ENCODE data around the gene CARHSP1. TPM values are rescaled to one million over a fixed set of nuclear protein-coding genes. Genes with fewer than 3 reads are reported as not detected.

Gene CARHSP1
- total RNA-seq, 3 donors from 2014 or later (not counting 1 experiment from before 2014, with no cell fraction given): 59.0 to 70.0 (median 60.1) TPM

DNA sequence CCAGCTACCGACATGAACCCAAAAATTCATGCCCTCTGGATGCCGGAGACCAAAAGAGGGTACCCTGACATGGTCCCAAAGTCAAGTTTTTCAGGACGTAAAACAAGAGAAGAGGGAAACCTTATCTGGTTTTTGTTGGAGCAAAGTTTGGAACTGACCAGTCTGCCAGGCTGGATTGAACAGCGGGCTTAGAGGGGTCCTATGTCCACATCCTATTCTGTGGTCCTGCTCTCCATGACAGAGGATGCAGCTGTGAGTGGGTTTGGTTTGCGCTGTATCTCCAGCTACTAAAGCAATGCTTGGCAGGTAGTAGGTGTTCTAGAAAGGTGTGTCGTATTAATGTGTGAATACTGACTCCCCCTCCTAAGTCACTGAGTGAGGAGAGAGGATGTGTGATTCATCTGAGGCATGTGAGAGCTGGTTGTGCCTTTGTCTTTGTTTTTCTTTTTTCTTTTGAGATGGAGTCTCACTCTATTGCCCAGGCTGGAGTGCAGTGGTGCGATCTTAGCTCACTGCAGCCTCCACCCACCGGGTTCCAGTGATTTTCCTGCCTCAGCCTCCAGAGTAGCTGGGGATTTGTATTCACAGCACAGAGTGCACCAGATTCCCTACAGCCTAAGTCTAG is 40.2 kb downstream of the CARHSP1 start:
- Histone ChIP-seq H3K9me3 (ENCODE audit: control insufficient read depth, insufficient read depth, low read length) (no peaks in the 10 kb centered on the region), H3K4me1 (ENCODE audit: control insufficient read depth, insufficient read depth, low read length) (peaks cover 9% of the 10 kb centered on the region), H3K4me3 (ENCODE audit: low read length) (no peak overlapping the region), H3K36me3 (ENCODE audit: control insufficient read depth, insufficient read depth, low read length) (peaks cover 19% of the 10 kb centered on the region), H3K27ac (ENCODE audit: low read length) (no peak overlapping the region), H3K27me3 (ENCODE audit: control insufficient read depth, insufficient read depth, low read length) (no peaks in the 10 kb centered on the region)
- ATAC-seq: no peak
- Mint-ChIP-seq H3K4me1 (peaks cover 0 to 17% of the 10 kb centered on the region in 2 donors), H3K36me3 (no peaks in the 10 kb centered on the region), H3K4me3 (no peak overlapping the region), H3K9me3 (no peaks in the 10 kb centered on the region), H3K27ac (no peak overlapping the region), H3K27me3 (ENCODE audit: low read depth in 2 of 2) (no peaks in the 10 kb centered on the region)
- 96% methylated on average over 7 of the region's 8 CpGs for WGBS (ENCODE audit: insufficient coverage)
- no peak for DNase-seq
- TF ChIP-seq, protein P1, sequence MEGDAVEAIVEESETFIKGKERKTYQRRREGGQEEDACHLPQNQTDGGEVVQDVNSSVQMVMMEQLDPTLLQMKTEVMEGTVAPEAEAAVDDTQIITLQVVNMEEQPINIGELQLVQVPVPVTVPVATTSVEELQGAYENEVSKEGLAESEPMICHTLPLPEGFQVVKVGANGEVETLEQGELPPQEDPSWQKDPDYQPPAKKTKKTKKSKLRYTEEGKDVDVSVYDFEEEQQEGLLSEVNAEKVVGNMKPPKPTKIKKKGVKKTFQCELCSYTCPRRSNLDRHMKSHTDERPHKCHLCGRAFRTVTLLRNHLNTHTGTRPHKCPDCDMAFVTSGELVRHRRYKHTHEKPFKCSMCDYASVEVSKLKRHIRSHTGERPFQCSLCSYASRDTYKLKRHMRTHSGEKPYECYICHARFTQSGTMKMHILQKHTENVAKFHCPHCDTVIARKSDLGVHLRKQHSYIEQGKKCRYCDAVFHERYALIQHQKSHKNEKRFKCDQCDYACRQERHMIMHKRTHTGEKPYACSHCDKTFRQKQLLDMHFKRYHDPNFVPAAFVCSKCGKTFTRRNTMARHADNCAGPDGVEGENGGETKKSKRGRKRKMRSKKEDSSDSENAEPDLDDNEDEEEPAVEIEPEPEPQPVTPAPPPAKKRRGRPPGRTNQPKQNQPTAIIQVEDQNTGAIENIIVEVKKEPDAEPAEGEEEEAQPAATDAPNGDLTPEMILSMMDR (IDR thresholded peaks at IDR 0.05): no peak
- intact Hi-C loops (cut with micrococcal nuclease): no loop called here

DNA sequence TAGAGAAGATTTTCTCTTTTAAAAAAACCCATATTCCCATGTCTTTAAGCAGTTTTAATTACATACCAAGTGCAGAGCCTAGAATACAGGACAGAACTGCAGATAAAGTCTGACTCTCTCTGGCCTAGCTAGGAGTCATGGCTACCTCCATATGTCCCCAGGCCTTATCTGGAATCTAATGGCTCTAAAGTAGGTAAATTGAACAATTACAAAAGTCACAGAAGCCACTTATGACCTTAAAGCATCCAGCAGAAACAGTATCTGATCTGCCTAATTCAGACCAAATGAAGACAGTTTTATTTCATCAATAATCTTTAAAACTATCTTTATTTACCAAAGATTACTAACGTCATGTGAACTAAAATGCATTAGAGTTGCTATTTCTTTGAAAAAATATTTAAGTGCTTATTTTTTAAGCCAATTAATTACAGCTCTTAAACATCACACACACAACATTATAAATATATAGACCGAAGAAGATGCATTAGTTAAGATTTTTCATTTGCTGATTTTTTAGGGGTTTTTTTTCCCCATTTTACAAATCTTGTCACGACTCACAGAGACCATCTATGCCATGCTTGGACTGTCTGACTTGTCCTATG is 42.4 kb downstream of the CARHSP1 start:
- Mint-ChIP-seq H3K27ac (no peak overlapping the region), H3K4me3 (no peak overlapping the region)
- no peaks in the 10 kb centered on the region for H3K27me3 ChIP-seq (ENCODE audit: control insufficient read depth, insufficient read depth, low read length)

DNA sequence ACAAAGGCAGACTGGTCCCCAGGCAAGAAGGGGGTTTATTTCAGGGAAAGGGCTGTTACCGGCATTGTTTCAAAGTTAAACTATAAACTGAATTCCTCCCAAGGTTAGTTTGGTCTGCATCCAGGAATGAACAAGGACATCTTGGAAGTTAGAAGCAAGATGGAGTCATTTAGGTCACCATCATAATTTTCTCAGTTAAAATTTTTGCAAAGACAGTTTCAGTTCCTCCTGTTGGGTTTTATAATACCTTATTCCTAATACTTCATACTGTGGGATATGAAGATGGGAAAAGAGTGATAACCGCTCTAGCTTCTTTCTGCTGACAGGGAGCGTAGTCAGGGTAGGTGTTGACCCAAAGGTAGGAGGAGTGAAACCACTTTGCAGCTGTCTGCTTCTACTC is 46.4 kb downstream of the CARHSP1 start:
- Mint-ChIP-seq H3K27ac (peak overlapping the region in 1 of 2 donors; percentile 51), H3K4me1 (peaks cover 9 to 15% of the 10 kb centered on the region in 2 donors), H3K4me3 (no peak overlapping the region), H3K9me3 (no peaks in the 10 kb centered on the region), H3K27me3 (ENCODE audit: low read depth in 2 of 2) (no peaks in the 10 kb centered on the region), H3K36me3 (no peaks in the 10 kb centered on the region)
- H3K27ac ChIP-seq (ENCODE audit: low read length): no peak overlapping the region
- ATAC-seq (no peak), DNase-seq (no peak)
- no peak overlapping the region for H3K4me3 ChIP-seq (ENCODE audit: low read length)
- H3K9me3 ChIP-seq (ENCODE audit: control insufficient read depth, insufficient read depth, low read length): no peaks in the 10 kb centered on the region
- WGBS (ENCODE audit: insufficient coverage): 92% methylated on average over 3 of the region's 3 CpGs
- intact Hi-C loops (cut with micrococcal nuclease): no loop called here
- TF ChIP-seq, protein P1 (IDR thresholded peaks at IDR 0.05): no peak
- peaks cover 6% of the 10 kb centered on the region for H3K36me3 ChIP-seq (ENCODE audit: control insufficient read depth, insufficient read depth, low read length)
- no peaks in the 10 kb centered on the region for H3K27me3 ChIP-seq (ENCODE audit: control insufficient read depth, insufficient read depth, low read length)
- H3K4me1 ChIP-seq (ENCODE audit: control insufficient read depth, insufficient read depth, low read length): no peaks in the 10 kb centered on the region

More for the DNA sequence above, 42.4 kb downstream of the CARHSP1 start:
- Mint-ChIP-seq H3K36me3 (no peaks in the 10 kb centered on the region), H3K4me1 (peaks cover 8 to 14% of the 10 kb centered on the region in 2 donors), H3K9me3 (no peaks in the 10 kb centered on the region), H3K27me3 (ENCODE audit: low read depth in 2 of 2) (no peaks in the 10 kb centered on the region)
- 100% methylated on average over 1 of the region's 3 CpGs for WGBS (ENCODE audit: insufficient coverage)
- TF ChIP-seq, protein P1 (IDR thresholded peaks at IDR 0.05): no peak
- intact Hi-C loops (cut with micrococcal nuclease): no loop called here
- no peak for DNase-seq
- Histone ChIP-seq H3K9me3 (ENCODE audit: control insufficient read depth, insufficient read depth, low read length) (no peaks in the 10 kb centered on the region), H3K36me3 (ENCODE audit: control insufficient read depth, insufficient read depth, low read length) (peaks cover 16% of the 10 kb centered on the region), H3K27ac (ENCODE audit: low read length) (no peak overlapping the region), H3K4me1 (ENCODE audit: control insufficient read depth, insufficient read depth, low read length) (no peaks in the 10 kb centered on the region), H3K4me3 (ENCODE audit: low read length) (no peak overlapping the region)
- no peak for ATAC-seq

Measured in natural killer cell (primary cell).